Activated CD8-positive, alpha-beta memory T cell treated with anti-CD3 and anti-CD28 coated beads for 24 hours (primary cell): ENCODE data around the gene FIS1.
"Not testable (repeated sequence)": the region's sequence is repeated elsewhere in the genome, so short reads cannot be mapped to it uniquely, and the experiment has no call there.

Source experiments
- DNase-seq: peaks from one replicate; pipeline ENCODE4 v3.0.0-alpha.2; 2020

The FIS1 gene

DNA sequence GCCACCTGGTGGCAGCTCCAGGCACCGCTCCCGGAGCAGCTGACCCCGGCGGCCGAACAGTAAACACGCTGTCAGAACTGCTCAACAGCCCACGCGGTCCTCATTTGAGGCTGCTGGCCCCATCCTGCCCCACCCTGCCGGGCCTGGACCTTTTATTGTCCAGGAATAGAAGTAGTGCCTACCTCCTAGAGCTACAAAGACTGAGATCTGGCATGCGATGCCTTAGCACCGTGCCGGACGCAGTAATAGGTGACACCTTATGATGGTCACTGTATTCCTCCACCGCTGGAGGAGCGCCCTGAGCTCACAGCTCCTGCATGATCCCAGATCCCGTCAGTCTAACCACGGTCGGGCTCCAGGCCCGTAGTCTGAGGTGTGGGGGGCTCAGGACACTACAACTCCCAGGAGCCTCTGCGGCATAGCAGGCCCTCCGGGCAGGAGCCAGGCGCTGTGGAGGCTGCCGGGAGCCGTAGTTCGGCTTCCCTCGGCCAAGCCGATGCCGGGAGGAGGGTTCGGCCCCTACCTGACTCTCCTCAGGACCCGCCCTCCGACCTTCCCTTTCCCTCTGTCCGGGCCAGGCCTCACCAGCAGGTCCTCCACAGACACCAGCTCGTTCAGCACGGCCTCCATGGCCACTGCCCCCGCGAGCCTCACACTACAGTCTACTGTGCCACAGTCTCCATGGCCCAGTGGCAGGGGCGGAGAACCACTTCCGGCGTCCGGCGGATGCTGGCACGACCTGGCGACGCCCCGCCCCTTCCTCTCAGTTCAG, at the start of gene FIS1:
FIS1 (minus strand) TSS at position 707 of the 772 bp plus-strand sequence; CDS start at position 630, 77 bp downstream.
- DNase-seq = peak; percentile 98

DNA sequence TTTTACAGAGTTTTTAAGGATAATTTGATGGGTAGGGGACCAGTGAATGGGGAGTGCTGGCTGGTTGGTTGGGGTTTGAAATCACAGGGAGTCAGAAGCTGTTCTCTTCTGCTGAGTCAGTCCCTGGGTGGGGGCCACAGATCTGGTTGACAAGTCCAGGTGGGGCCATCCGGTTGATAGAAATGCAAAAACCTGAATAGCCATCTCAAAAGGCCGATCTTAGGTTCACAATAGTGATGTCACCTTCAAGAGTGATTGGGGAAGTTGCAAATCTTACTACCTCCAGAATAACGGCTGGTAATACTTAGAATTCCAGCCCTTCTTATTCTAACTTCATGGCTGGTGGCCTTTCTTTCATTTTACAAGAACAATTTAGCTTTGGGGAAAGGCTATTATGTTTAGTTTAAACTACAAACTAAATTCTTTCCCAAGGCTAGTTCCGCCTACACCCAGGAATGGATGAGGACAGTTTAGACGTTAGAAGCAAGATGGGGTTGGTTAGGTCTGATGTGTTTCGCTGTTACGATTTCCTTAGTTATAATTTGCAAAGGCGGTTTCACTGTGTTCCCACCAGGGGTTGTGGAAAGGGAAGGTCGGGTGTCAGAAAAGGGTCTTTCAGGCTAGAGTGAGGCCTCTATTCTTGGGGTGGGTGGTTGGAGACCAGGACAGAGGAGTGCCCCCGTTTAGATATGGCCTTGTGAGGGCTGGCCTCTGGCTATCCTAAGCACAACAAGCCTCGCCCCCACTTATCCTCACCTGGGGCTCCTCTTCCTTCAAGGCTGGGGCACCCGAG, 49.4 kb upstream of the FIS1 start:
- no peak for DNase-seq

DNA sequence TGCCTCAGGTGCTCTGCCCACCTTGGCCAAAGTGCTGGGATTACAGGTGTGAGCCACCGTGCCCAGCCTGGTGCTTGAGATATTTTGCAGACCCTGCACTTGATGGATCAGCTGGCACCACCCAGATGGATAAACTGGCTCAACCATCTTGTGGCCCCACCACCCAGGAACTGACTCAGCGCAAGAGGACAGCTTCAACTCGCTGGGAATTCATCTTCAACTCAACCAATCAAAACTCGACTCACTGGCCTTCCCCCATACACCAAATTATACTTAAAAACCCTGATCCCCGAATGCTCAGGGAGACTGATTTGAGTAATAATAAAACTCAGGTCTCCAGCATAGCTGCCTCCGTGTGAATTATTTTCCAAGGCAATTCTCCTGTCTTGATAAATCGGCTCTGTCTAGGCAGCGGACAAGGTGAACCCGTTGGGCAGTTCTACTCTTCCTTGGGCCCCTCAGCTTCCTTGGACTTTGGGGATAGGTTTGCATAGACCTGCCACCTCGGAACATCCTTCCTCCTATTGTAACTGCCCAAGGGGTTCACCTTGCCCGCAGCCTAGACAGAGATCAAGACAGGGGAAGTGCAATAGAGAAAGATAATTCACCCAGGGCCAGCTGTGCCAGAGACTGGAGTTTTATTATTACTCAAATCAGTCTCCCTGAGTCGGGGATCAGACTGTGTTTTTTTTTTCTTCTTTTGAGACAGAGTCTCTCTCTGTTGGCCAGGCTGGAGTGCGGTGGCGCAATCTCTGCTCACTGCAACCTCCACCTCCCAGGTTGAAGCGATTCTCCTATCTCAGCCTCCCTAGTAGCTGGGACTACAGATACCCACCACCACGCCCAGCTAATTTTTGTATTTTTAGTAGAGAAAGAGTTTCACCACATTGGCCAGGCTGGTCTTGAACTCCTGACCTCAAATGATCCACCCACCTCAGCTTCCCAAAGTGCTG, 48.5 kb upstream of the FIS1 start:
- DNase-seq = not testable (repeated sequence)

DNA sequence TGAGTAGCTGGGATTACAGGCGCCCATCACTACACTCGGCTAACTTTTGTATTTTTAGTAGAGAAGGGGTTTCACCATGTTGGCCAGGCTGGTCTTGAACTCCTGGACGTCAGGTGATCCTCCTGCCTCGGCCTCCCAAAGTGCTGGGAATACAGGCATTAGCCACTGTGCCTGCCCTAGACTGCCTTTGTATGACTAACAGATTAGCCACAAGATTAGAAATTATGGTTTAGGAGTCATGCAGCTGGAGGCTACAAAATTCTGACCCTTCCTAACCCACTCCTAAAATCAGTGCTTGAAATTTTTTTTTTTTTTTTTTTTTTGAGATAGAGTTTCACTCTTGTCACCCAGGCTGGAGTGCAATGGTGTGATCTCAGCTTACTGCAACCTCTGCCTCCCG, 47.7 kb upstream of the FIS1 start:
- DNase-seq = not testable (repeated sequence)

DNA sequence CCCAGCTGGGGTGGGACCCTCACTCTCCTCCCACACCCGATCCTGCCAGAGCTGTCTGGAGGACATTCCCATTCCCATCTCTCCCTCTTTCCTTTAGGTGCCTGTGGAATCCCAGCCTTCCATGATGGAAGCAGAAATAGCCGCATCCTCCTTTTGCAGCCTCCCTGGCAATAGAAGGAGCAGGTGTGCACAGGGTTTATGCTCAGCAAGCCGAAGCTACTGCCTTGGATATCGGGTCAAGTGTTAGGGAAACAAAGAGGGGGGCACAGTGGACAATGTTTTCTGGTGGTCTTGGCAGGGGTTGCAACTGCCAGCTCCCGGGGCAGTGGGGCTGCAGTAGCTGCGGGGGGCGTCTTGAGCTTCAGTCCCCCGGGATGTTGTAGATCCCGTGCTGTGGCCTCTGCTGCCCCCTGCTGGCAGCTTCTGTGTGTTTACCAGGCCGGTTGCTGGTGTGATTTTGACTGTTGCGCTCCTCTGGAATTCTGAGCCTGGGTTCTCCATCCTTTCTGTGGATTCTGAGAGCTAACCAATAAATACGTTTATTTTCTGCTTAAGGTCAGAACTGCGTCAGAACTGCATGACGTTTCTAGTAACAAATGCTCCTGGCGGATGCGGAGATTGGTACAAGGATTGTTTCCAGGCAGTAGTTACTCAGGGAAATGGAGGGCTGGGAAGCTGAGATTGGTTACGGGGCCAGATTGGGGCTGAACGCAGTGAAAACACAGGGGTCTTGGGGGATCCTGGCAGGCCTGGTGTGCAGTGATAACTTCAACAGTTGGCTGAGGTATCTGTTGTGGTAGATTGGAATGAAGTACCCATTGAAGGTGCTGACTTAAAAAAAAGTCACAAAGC, 45.5 kb upstream of the FIS1 start:
- peak; percentile 87 for DNase-seq

DNA sequence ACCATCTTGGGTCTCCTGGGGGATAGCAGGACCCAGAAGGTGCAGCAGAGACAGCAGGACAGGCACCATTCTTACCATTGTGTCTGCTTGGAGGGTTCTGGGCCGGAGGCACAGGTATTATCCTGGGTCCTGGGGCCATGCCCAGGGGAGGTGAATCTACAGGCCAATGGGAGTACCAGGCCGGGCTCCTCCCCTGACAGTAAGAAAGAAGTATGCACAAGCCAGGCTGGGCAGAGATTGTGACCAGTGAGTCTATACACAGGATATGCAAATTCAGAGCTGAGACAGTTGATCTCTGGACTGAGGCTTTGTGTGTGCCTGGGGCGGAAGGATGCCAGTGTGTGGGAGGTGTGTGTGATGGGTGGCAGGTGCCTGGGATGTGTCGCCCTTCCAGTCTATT, 44.8 kb upstream of the FIS1 start:
- not testable (repeated sequence) for DNase-seq

DNA sequence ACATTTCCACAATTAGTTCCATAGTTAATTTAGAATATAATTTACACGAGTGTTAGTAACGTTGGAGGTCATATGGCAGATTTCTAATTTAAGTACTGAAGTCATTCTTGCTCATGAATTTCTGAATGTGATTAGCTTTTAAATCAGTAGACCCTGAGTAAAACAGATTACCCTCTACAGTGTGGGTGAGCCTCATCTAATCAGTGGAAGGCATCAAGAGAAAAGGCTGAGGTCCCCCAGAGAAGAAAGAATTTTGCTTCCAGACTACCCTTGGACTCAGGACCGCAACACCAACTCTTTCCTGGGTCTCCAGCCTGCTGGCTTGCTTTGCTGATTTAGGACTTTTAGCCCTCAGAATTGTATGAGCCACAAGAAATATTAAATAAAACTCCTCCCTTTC, 43.6 kb upstream of the FIS1 start:
- DNase-seq = no peak

DNA sequence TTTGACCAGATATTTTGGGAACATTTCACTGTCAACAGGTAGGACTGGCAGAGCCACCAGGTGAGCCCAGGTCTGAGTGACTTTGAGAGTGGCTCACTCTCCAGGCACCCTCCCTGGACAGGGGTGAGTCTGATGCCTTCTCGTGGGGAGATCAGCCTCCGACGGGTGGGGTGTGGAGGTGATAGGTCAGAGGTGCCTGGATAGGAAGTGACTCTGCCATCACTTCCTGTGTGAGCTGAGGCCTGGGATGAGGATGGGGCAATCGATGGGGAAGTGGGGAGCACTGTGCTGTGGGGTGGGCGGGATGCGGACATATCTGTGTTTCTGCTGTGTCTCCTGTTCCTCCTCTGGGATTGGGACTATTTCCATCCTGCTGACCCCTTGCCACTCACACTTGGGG, 42.2 kb upstream of the FIS1 start:
- no peak for DNase-seq

DNA sequence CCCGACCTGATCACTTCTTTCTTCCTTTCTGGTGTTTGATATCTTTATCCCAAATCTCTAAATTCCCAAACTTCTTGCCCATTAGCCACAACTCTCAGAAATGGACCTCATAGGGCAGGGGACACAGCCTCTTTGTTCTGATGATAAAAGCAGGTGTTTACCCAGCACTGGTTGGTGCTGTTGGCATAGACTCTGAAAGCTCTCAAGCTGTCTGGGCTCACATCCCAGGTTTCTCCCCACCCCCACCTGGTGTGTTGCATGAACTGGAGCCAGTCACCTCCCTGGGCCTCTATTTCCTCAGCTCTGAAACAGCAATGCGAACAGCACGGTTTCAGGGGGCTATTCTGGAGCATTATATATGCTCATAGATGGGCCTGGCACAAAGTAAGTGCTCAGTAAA, 41.0 kb upstream of the FIS1 start:
- not testable (repeated sequence) for DNase-seq

DNA sequence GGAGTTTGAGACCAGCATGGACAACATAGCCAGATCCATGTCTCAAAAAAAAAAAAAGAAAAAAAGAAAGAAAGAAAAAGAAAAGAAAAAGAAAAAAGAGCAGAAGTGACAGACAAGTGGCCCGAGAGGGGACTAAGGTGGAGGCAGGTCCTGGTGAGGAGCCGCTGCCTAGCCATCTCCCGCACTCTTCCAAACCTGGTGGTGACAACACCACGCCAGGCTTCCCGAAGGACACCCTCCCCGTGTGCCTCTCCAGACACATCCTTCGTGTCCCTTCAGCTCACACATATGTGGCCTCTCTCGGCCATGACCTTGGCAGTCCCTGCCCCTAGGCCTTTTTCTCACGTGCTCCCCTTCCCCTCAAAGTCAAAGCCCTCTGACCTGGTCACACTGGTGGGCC, 40.3 kb upstream of the FIS1 start:
- DNase-seq = no peak

DNA sequence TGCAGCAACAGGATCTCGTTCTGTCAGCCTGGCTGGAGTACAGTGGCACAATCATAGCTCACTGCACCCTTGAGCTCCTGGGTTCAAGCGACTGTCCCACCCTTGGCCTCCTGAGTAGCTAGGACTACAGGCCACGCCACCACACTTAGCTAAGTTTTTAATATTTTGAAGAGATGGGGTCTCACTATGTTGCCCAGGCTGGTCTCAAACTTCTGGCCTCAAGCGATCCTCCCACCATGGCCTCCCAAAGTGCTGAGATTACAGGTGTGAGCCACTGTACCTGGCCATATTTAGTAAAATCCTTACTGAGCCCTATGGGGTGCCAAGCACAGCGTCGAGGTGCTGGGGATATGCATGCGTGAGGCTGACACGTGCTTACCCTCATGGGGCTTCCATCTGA, 36.0 kb upstream of the FIS1 start:
- not testable (repeated sequence) for DNase-seq

DNA sequence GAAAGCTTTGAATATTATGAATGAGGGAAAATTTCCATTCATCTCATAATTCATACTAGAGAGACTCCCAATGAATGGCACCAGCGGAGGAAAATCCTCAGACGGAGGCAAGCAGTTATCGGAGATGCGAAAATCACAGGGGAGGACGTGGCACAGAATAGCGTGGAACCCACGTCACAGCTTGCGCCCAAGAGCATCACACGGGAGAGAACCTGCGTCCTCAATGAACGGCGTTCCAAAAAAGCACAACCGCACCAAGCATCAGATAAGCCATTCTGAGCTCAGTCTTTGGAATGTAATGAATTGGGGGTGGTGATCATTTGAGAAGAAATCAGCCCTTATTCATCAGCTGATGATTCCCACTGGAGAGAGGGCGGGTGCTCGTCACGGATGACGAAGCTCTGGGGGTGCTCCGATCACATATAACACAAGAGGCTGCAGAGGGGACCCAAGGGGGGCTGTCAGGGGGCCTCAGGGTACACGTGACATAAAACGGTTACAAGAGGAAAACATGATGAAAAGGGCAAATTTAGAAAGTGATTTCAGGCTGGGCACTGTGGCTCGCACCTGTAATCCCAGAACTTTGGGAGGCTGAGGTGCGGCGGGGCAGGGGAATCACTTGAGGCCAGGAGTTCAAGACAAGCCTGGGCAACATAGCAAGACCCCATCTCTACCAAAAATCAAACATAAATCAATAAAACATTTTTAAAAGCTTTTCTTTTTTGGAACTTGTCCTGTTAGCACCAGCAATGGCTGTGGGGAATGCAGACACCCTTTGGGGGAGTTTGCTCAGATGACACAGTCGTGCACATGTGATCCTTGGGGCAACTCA, 33.8 kb upstream of the FIS1 start:
- no peak for DNase-seq

DNA sequence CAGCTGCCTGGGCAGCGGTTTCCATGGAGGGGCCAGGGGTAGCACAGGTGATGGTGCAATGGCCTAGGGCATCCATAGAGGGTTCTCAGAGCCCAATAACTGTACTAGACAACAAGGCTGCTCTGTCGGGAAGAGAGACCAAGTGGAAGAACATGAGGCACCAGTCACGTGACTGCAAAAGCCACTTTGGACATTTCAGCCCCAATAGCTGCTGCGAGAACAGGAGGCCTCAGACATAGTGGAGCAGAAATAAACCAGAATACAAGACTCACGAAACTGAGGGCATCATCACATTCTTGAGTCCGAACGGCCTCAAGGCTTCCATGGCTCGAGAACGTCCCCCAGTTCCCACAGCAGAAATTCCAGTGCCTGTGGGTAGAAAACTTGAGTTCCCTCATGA, 32.3 kb upstream of the FIS1 start:
- no peak for DNase-seq

DNA sequence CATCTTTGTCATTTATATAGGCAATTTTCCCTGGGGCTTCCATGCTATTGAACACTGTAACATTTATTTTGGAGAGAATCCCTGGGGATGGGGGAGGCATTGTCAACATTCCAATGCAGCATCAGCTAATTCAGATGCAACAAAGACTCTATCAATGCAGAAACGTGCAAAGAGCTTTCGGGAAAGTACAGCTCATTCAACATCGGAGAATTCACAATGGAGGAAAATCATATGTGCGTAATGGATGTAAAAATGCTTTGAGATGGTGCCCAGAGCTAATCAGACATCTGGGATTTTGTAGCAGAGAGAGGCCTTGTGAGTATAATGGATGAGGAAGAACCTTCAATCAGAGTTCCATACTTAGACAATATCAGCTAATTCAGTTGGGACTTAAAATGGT, 28.3 kb upstream of the FIS1 start:
- DNase-seq = no peak

DNA sequence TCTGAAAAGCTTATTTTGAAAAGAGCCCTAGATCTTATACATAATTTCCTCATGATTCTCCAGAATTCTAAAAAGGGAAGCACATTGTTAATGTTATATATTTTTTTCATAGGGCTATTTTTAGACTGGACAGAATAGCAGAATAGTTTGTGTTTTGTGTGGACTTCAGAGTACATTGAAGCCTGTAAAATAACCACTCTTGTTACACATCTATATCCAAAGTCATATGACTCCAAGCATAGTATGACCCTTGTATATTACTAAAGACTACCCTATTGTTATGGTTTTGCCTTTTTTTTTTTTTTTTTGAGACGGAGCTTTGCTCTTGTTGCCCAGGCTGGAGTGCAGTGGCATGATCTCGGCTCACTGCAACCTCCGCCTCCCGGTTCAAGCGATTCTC, 26.1 kb upstream of the FIS1 start:
- no peak for DNase-seq

DNA sequence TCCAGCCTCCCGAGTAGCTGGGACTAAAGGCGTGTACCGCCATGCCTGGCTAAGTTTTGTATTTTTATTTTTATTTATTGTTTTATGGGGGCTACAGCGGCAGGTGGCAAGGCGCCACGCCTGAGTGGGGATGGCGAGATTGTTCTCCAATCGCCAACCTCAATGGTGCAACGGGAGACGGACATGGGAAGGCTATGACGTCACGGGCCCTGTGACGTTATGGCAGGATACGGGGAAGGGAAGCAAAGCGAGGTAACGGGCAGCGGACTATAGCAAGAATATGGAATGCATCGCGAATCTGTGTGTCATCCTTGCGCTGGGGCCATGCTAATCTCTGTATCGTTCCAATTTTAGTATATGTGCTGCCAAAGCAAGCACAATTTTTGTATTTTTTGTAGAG, 24.8 kb upstream of the FIS1 start:
- DNase-seq = no peak

DNA sequence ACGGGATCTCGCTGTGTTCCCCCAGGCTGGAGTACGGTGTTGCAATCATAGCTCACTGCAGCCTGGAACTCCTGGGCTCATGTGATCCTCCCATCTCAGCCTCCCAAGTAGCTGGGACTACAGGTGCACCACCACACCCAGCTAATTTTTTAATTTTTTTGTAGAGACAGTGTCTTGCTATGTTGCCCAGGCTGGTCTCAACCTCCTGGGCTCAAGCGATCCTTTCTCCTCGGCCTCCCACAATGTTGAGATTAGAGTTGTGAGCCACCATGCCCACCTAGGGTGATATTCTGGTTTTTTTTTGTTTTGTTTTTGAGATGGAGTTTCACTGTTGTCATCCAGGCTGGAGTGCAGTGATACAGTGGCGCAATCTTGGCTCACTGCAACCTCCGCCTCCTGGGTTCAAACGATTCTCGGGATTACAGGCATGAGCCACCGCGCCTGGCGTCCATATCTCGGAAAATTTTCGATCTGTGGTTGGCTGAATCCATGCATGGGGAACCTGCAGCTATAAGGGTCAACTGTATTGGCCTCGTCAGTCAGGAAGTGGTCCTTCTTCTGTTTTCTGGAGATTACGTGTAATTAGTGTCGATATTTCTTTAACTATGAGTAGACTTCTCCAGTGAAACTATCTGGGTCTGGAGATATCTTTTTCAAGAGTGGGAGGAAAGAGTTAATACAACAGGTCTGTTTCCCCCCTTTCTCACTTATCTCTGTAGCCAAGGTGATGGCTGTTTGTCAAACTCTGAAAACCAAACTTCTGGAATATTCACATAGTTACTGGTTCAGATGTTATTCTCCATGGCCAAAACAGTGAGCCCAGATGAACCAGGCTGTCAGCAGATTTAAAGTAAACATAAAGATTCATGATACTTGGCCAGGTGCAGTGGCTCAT, 21.0 kb upstream of the FIS1 start:
- DNase-seq = no peak

DNA sequence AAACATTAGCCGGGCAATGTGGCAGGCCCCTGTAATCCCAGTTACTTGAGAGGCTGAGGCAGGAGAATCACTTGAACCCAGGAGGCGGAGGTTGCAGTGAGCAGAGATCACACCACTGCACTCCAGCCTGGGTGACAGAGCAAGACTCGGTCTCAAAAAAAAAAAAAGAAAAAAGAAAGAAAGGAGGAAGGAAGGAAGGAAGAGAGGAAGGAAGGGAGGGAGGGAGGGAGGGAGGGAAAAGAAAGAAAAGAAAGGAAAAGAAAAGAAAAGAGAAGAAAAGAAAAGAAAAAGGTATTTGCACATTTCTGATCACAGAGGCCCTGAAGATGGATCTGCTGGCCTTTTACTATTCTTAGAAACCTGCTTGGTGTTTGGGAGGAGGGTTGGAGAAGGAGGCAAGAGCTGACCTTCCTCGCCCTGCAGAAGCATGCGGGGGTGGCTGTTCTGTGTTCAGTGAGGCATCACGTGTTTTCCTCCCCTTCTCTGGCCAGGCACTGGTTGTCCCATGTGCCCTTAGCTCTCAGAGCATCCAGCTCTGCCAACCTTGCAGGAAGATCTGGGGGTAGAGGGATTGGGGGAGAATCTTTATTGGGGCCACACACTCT, 19.3 kb upstream of the FIS1 start:
- DNase-seq = not testable (repeated sequence)

DNA sequence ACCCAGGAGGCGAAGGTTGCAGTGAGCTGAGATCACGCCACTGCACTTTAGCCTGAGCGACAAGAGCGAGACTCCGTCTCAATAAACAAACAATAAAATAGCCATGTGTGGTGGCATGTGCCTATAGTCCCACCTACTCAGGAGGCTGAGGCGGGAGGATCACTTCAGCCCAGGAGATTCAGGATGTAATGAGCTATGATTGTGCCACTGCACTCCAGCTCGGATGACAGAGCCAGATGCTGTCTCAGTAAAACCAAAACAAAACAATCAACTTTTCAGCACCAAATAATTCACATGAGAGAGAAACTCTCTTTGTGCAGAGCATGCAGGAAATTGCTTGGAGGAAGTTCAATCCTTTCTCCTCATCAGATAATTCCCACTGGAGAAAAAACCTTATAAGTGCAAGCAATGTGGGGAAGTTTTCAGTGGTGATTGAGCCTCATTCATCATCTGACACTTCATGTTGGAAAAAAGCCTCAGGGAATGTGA, 13.4 kb upstream of the FIS1 start:
- no peak for DNase-seq

DNA sequence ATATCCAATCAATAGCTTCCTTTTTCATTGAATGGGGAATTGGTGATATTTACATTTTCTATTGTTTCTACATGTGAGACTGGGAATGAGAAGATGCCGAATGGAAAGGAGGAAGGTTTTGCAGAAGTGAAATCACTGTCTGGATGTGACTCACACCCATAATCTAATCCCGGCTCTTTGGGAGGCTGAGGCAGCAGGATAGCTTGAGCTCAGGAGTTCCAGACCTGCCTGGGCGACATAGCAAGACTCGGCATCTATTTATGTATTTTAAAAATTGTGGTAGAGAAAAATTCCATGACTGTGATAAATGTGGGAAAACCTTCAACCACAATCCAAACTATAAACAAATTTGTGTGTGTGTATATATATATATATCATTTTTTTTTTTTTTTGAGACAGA, 10.9 kb upstream of the FIS1 start:
- no peak for DNase-seq
